Adrenal gland (tissue), 5 donors: ENCODE results near the gene FCHO2.

Experiments used
- CTCF ChIP-seq, 6 experiments: fragments of 450-650 bp in 4 of 6; fragments of 200-600 bp in 2 of 6; sonication (generic) in 1 of 6; IDR thresholded peaks; 1 replicate in 5 of 6; 2 replicates in 1 of 6; pipeline versions ENCODE4 v1.5.1 to v1.8.0; 2016 to 2021; ENCODE audit warnings: antibody characterized with exemption in 6 of 6, mild to moderate bottlenecking in 2 of 6, moderate library complexity in 1 of 6
- POLR2A ChIP-seq, 2 donors: fragments of 450-650 bp; IDR thresholded peaks; one replicate each; pipeline ENCODE4 v1.6.1; 2017; ENCODE audit warnings: antibody characterized with exemption in 2 of 2, mild to moderate bottlenecking in 2 of 2, moderate library complexity in 1 of 2
- donor health status: DM: no; HTN: no; CAD: no.

GRCh38 chr5:72955768-72956323 is at the start of gene FCHO2:
- TF ChIP-seq POLR2A (IDR thresholded peaks at IDR 0.05) (peak in 1 of 2 donors; percentile 84), CTCF (IDR thresholded peaks at IDR 0.05) (peak; percentile 69 to 98 (median 84))
